GM19438 (cell line): Measurements from ENCODE around the gene SRCAP.

Experiments used
- ATAC-seq: cut with Tn5 transposase; IDR thresholded peaks from one replicate; pipeline ENCODE4 v1.9.1; 2021; ENCODE audit warnings: low read depth; ENCODE audit not compliant: unreplicated experiment

Gene SRCAP

GRCh38 chr16:30698816-30699614 lies at the start of gene SRCAP:
Gene SRCAP (plus strand): TSS chr16:30699171. CDS start chr16:30700825, 1,654 bp downstream.
- peak; percentile 37 for ATAC-seq

DNA sequence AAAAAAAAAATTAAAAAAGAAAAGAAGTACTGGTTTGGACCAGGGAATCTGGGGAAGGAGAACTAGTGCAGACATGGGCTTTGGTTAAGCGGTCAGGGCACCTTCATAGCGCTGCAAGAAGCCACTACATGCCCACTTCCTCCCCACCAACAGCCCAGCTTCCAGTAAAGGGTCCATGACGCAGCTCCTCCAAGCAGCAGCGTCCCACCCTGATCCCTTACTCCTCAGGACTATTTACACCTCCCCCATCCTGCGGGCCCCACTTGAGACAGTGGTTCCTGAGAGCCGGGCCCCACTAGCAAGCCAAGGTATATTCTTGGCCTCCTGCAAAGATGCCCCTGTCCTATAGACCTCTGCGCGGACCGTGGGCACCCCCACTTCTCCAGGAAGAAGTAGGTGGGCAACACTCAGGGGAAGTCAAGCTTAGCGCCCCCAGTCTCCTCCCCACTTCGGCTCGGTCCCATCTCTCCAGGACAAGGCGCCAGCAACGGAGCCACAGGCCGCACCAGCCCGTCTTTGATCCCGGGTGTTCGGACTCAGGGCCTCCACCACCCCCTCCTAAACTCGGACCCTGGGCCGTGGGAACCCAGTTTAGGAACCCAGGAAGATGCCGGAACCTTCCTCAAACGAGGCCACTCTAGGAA lies 49.1 kb upstream of the SRCAP start:
- ATAC-seq, result no peak

DNA sequence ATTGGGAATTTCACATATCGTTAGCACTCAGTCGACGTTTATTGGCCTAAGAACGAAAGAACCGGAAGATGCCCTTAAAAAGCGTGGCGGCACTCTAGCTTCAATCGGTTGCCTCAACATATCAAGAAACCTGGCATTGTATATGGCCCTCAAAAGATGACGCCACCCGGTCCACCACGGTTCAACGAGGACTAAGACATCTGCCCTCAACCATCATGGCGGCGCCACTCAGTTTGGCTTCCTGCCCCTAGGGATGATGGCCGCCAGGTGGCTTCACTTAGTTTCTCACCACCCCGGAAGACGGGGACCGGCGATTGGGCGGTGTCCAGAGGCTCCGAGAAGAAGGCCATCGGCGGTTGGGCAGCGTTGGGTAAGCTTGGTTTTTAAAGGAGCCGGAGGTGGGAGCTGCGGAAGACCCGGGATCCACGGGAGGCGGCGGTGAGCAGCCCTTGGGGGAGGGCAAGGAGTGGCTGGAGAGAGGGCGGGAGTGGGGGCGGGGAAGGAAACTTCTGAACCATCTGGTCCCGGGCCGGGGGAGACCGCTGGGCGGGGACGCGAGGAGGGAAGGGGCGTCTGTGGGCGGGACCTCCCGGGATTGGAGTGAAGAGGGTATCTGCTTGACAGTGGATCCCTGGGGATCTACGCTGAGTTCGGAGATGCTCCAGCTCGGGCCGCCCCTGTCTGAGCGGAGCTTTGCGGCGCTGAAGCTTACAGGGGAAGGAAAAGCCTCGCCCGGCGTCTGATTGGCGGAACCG lies 48.4 kb upstream of the SRCAP start, which contains the start of gene PRR14:
PRR14 (plus strand) TSS at position 592 of the 755 bp plus-strand sequence. CDS start 686 bp downstream, outside the sequence.
- ATAC-seq, result peak; percentile 68

- peak; percentile 52 for ATAC-seq
These were observed 47.6 kb upstream of the SRCAP start for GRCh38 chr16:30651124-30652004.

DNA sequence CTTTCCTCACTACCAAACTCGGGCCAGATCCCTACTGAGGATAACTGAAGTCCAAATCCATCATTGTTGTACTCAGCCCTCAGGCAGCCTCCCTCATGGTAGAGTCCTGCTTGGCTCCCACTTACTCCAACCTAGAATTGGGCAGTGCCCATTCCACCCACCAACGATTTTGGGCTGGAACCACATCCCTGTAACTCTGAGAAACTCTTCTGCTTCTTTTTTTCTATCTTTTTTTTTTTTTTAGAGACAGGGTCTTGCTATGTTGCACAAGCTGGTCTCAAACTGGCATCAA lies 47.0 kb upstream of the SRCAP start:
- no peak for ATAC-seq

DNA sequence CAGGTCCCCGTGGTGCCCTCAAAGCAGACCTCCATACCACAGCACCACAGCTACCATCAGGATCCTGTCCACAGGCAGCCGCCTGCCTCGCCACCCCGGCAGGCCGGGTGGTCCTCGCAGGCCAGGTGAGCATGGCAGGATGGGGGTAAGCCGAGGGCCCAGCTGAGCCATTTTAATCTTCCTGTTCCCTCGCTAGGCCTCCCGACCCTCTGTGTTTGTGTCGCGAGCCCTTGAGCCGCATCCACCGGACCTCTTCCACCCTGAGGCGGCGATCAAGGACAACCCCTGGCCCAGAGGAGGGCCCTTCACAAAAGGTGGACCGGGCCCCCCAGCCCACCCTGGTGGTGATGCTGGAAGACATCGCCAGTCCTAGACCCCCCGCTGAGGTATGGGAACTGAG lies 46.3 kb upstream of the SRCAP start:
- no peak for ATAC-seq

DNA sequence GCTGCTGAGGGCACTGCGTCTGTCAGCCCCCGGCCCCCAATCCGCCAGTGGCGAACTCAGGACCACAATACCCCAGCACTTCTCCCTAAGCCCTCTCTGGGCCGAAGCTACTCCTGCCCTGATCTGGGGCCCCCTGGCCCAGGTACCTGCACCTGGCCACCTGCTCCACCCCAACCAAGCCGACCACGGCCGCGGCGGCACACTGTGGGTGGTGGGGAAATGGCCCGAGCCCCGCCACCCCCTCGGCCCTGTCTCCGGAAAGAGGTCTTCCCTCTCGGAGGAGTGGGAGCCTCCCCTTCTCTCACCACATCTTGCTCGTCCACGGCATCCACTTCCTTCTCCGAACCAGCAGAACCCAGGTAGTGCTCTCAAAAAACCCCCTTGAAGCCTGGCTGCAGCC lies 44.1 kb upstream of the SRCAP start:
- no peak for ATAC-seq

GRCh38 chr16:30655815-30656347 lies 43.1 kb upstream of the SRCAP start:
- ATAC-seq, result no peak

GRCh38 chr16:30656388-30656787 lies 42.6 kb upstream of the SRCAP start:
- no peak for ATAC-seq

DNA sequence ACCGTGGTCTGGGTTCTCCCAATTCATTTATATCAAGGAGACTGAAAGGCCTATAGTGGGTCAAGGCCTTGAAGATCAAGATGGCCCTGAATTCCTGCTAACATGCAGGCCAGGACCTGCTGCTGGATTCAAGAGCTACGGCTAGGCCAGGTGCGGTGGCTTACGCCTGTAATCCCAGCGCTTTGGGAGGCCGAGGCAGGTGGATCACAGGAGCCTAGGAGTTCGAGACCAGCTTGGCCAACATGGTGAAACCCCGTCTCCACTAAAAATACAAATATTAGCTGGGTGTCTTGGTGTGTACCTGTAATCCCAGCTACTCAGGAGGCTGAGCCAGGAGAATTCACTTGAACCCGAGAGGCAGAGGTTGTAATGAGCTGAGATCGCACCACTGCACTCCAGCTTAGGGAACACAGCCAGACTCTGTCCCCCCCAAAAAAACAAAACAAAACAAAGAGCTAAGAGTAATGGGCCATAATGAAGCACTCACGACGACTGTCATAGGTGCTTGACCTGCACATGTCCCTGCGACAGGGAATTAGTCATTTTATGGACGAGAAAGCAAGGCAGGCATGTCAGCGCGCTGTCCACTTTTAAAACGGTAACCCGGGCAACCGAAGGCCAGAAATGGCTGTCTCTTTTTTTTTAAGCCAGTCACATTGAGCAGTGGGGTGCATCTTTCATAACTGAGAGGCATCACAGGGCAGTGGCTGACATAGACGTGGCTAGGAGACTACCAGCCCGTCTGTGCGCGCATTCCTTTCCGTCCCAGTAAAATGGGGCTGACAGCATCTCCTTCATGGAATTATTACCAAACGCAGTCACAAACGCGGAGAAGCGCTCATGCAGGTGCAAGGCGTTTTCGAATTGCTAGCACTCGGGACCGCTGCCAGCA lies 41.8 kb upstream of the SRCAP start:
- no peak for ATAC-seq

DNA sequence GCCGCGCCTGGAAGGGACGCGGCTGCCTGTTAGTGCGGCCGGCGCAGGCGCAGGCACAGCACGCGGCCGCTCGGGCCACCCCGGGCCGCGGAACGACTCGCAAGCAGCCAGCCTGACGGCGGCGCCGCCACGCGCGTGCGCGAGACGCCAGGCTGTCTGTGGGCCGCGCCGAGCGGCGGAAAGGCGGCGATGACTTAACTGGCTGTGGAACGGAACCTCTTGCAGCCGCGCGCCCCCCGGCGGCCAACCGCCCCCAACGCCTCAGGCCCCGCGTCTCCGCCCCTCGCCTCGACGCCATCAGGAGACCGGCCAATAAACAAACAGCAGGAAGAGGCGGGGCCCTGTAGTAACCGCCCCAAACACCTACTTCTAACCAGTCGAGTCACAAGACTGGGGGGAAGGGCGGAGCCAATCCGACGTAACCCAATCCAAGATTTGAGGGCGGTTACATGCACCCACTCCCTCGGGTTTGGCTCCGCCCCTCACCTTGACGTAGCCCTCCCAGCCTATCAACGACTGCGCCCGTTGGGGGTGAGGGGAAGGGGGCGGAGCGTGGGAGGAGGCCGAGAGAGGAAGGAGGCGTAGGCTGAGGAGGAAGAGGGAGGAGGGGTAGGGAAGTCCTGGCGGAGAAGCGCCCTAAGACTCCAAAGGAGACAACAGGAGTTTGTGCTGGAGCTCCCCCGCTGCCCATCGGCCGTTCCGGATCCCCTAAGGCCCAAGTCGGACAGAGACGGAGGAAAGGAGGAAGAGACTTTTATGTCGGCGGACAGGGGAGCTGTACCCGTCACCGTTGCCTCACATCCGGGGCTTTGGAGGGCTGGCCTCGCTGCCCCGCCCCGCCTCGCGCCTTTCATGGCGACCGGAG lies 40.9 kb upstream of the SRCAP start, which contains the start of gene FBRS:
FBRS (plus strand) TSS at position 566 of the 865 bp plus-strand sequence. CDS start 1,088 bp downstream, outside the sequence.
- ATAC-seq, result peak; percentile 68

GRCh38 chr16:30658731-30659506 lies 40.1 kb upstream of the SRCAP start:
- ATAC-seq, result peak; percentile 27

DNA sequence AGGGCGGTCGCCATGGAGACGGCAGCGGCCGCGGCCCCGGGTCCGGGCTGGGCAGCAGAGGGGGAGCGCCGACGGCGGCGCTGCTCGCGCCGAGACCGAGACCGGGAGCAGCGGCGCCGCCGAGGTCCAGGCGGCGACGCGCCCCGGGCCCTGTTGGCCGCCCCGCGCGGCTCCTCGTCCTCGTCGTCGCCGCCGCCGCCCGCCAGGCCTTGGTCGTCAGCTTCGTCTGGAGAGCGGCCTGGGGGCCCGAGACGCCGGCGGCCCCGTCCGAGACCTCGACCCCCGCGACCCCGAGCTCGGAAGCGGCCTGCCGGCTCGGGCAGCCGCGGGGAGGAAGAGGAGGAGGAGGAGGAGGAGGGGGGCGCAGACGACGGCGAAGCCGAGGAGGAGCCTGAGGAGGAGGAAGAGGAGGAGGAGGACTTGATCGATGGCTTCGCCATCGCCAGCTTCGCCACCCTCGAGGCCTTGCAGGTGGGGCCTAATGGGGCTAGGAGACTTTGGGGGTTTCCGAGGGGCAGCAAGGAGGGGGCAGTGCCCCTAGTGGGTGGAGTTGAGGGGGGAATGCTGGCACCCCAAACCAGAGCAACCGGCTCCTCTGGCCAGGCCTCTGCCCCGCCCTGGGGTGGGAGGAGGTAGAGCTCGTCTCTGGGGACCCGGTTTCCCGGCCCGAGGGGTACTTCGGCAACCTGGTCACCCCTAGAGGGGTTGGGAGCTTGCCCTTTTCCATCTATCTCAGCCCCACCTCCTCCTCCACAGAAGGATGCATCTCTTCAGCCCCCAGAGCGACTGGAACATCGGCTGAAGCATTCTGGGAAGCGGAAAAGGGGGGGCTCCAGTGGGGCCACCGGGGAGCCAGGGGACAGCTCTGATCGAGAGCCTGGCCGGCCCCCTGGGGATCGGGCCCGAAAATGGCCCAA lies 39.2 kb upstream of the SRCAP start:
- no peak for ATAC-seq

- no peak for ATAC-seq
These were observed 38.3 kb upstream of the SRCAP start for GRCh38 chr16:30660424-30661261.

- no peak for ATAC-seq
These were observed 36.5 kb upstream of the SRCAP start for GRCh38 chr16:30662449-30662848.
